KG1 (cell line): ENCODE measurements around the gene CPNE2.
"Not testable (repeated sequence)": the region's sequence is repeated elsewhere in the genome, so short reads cannot be mapped to it uniquely, and the experiment has no call there.

Experiments used
- DNase-seq: peaks from one replicate; lab custom pipeline; 2025; lab: John Stamatoyannopoulos, UW

The CPNE2 gene

GRCh38 chr16:57098188-57098841 lies 5.9 kb downstream of the CPNE2 start:
- no peak for DNase-seq

GRCh38 chr16:57099965-57100364 lies 7.6 kb downstream of the CPNE2 start:
- DNase-seq: not testable (repeated sequence)

GRCh38 chr16:57100445-57100844 lies 8.1 kb downstream of the CPNE2 start:
- DNase-seq: no peak

- no peak for DNase-seq
These were observed 10.8 kb downstream of the CPNE2 start for GRCh38 chr16:57102888-57103851.

- DNase-seq: no peak
These were observed 12.3 kb downstream of the CPNE2 start for GRCh38 chr16:57104706-57105105.

- no peak for DNase-seq
These were observed 12.8 kb downstream of the CPNE2 start for GRCh38 chr16:57105184-57105583.

- no peak for DNase-seq
These were observed 14.4 kb downstream of the CPNE2 start for GRCh38 chr16:57106767-57107166.

- DNase-seq: no peak
These were observed 15.0 kb downstream of the CPNE2 start for GRCh38 chr16:57107321-57107922.

- DNase-seq: no peak
These were observed 16.0 kb downstream of the CPNE2 start for GRCh38 chr16:57108432-57108831.

- DNase-seq: not testable (repeated sequence)
These were observed 17.1 kb downstream of the CPNE2 start for GRCh38 chr16:57109259-57110105.

GRCh38 chr16:57110937-57111336 lies 18.6 kb downstream of the CPNE2 start:
- DNase-seq: no peak

- DNase-seq: no peak
These were observed 19.0 kb downstream of the CPNE2 start for GRCh38 chr16:57111420-57111819.

- no peak for DNase-seq
These were observed 20.1 kb downstream of the CPNE2 start for GRCh38 chr16:57112403-57113041.

GRCh38 chr16:57113042-57113453 lies 20.7 kb downstream of the CPNE2 start:
- no peak for DNase-seq

- no peak for DNase-seq
These were observed 21.3 kb downstream of the CPNE2 start for GRCh38 chr16:57113664-57114063.

- DNase-seq: no peak
These were observed 22.8 kb downstream of the CPNE2 start for GRCh38 chr16:57115168-57115513.

GRCh38 chr16:57115514-57116182 lies 23.3 kb downstream of the CPNE2 start:
- DNase-seq: no peak

GRCh38 chr16:57118461-57119084 lies 26.2 kb downstream of the CPNE2 start:
- DNase-seq: no peak

- no peak for DNase-seq
These were observed 31.0 kb downstream of the CPNE2 start for GRCh38 chr16:57123216-57123973.
